Tibial artery (tissue), 4 donors: ENCODE results near the gene CCDC50.

Source experiments
- DNase-seq, 2 donors: peaks; one replicate each; pipeline ENCODE4 v3.0.0-alpha.2; 2019
- H3K27ac ChIP-seq, 2 donors: fragments of 200-600 bp; sonication (generic) in 1 of 2; 1 replicate in 1 of 2; 2 replicates in 1 of 2; pipeline ENCODE4 v1.5.1; 2018 to 2019; ENCODE audit warnings: mild to moderate bottlenecking in 1 of 2
- H3K27me3 ChIP-seq, 2 donors: fragments of 200-600 bp; sonication (generic) in 1 of 2; one replicate each; pipeline versions ENCODE4 v1.5.1 to v1.6.0; 2016 to 2019
- H3K36me3 ChIP-seq, 3 donors: fragments of 200-600 bp; sonication (generic) in 2 of 3; one replicate each; pipeline ENCODE4 v1.5.1; 2016 to 2019; ENCODE audit warnings: mild to moderate bottlenecking in 2 of 3
- H3K4me1 ChIP-seq, 4 donors: fragments of 200-600 bp; sonication (generic) in 2 of 4; 1 replicate in 3 of 4; 2 replicates in 1 of 4; pipeline ENCODE4 v1.5.1; 2016 to 2019
- H3K4me3 ChIP-seq, 2 donors: fragments of 200-600 bp; sonication (generic) in 1 of 2; 1 replicate in 1 of 2; 2 replicates in 1 of 2; pipeline ENCODE4 v1.5.1; 2018 to 2019; ENCODE audit warnings: mild to moderate bottlenecking in 2 of 2
- H3K9me3 ChIP-seq, 3 donors: fragments of 200-600 bp; sonication (generic) in 1 of 3; one replicate each; pipeline ENCODE4 v1.5.1; 2016 to 2019
- CTCF ChIP-seq, 2 experiments: fragments of 200-600 bp in 1 of 2; fragments of 450-650 bp in 1 of 2; IDR thresholded peaks; one replicate each; pipeline ENCODE4 v1.5.1; 2017 to 2019; ENCODE audit warnings: antibody characterized with exemption in 2 of 2, mild to moderate bottlenecking in 1 of 2, moderate library complexity in 1 of 2
- intact Hi-C: fragments of 100-400 bp; cut with DNase I; formaldehyde crosslinking; loops from one replicate; pipeline ENCODE4 v1.15.0; 2023; ENCODE audit warnings: low total_unique reads

Gene CCDC50

GRCh38 chr3:191444569-191444968, 115.4 kb downstream of the CCDC50 start:
- Histone ChIP-seq H3K4me3 (no peak overlapping the region), H3K9me3 (no peaks in the 10 kb centered on the region), H3K27me3 (no peaks in the 10 kb centered on the region), H3K4me1 (no peaks in the 10 kb centered on the region), H3K36me3 (no peaks in the 10 kb centered on the region), H3K27ac (no peak overlapping the region)
- TF ChIP-seq CTCF (IDR thresholded peaks at IDR 0.05) = no peak
- no peak for DNase-seq
- intact Hi-C loops = no loop called here
